Upper lobe of left lung (tissue), 6 donors: ENCODE measurements around the gene SNAI1. TPM values are rescaled to one million over a fixed set of nuclear protein-coding genes. Genes with fewer than 3 reads are reported as not detected.

Source experiments
- ATAC-seq, 2 donors: fragments of 200-7000 bp; cut with Tn5 transposase; one replicate each; pipeline ENCODE4 v1.9.1; 2022; ENCODE audit warnings: mild to moderate bottlenecking in 2 of 2, moderate library complexity in 2 of 2; ENCODE audit not compliant: low FRiP score in 2 of 2
- DNase-seq, 2 donors: peaks; one replicate each; pipeline ENCODE4 v3.0.0-alpha.2; 2019 to 2020
- H3K27ac ChIP-seq, 4 donors: fragments of 200-600 bp; sonication (generic); one replicate each; pipeline ENCODE4 v1.5.1; 2016 to 2019
- H3K27me3 ChIP-seq, 4 donors: fragments of 200-600 bp; sonication (generic); one replicate each; pipeline ENCODE4 v1.5.1; 2017 to 2019
- H3K36me3 ChIP-seq, 4 donors: fragments of 200-600 bp; sonication (generic); one replicate each; pipeline ENCODE4 v1.5.1; 2016 to 2019
- H3K4me1 ChIP-seq, 4 donors: fragments of 200-600 bp; sonication (generic); one replicate each; pipeline ENCODE4 v1.5.1; 2018 to 2019
- H3K4me3 ChIP-seq, 4 donors: fragments of 200-600 bp; sonication (generic); one replicate each; pipeline ENCODE4 v1.5.1; 2017 to 2019; ENCODE audit warnings: mild to moderate bottlenecking in 2 of 4, moderate library complexity in 1 of 4
- H3K9me3 ChIP-seq, 4 donors: fragments of 200-600 bp; sonication (generic); one replicate each; pipeline ENCODE4 v1.5.1; 2018 to 2019
- CTCF ChIP-seq, 6 experiments: fragments of 450-650 bp in 4 of 6; fragments of 200-600 bp in 2 of 6; sonication (generic) in 2 of 6; IDR thresholded peaks; one replicate each; pipeline ENCODE4 v1.5.1; 2016 to 2019; ENCODE audit warnings: antibody characterized with exemption in 6 of 6
- EP300 ChIP-seq, 4 donors: sonication (generic); formaldehyde crosslinking; IDR thresholded peaks; one replicate each; pipeline ENCODE4 v1.5.1; 2017; ENCODE audit warnings: antibody characterized with exemption in 4 of 4, control low read depth in 2 of 4
- POLR2A ChIP-seq, 4 donors: fragments of 450-650 bp; IDR thresholded peaks; one replicate each; pipeline ENCODE4 v1.5.1; 2016 to 2017; ENCODE audit warnings: antibody characterized with exemption in 4 of 4, mild to moderate bottlenecking in 2 of 4
- POLR2AphosphoS5 ChIP-seq, 2 donors: sonication (generic); formaldehyde crosslinking; IDR thresholded peaks; one replicate each; pipeline ENCODE4 v1.5.1; 2017; ENCODE audit warnings: antibody characterized with exemption in 2 of 2
- WGBS, 2 donors: methylation state at CpG; one replicate each; pipeline ENCODE4 v1.1.5; 2017 to 2018; 5-methylcytosine and 5-hydroxymethylcytosine counted together
- total RNA-seq, 6 donors: library from RNA; depleted of rRNA in 4 of 6; stranded (reverse); fragments of >200 nt in 4 of 6; gene quantifications; one replicate each; pipeline versions ENCODE4 v1.1.0 to v1.2.1, GENCODE V29; 2016 to 2021
- donor health status: DM: no; HTN: no; CAD: no; lungs with moderate emphysema.
- donor health status: DM: no; HTN: yes; CAD: no; lungs with severe emphysema.

Gene SNAI1
- total RNA-seq, 6 donors from 2014 or later = 3.9 to 11.0 (median 5.1) TPM

- peak in 1 of 2 donors; percentile 42 for ATAC-seq
- H3K9me3 ChIP-seq = no peaks in the 10 kb centered on the region
- 45 to 57% methylated on average over 3 of the region's 3 CpGs for WGBS, 2 donors
- TF ChIP-seq EP300 (IDR thresholded peaks at IDR 0.05) = no peak
- TF ChIP-seq CTCF (IDR thresholded peaks at IDR 0.05) = no peak
- no peak for TF ChIP-seq POLR2A (IDR thresholded peaks at IDR 0.05)
- TF ChIP-seq POLR2AphosphoS5 (IDR thresholded peaks at IDR 0.05) = no peak
- no peak overlapping the region for H3K4me3 ChIP-seq
- H3K27me3 ChIP-seq = no peaks in the 10 kb centered on the region
- DNase-seq = peak in 1 of 2 donors; percentile 39
- H3K36me3 ChIP-seq = no peaks in the 10 kb centered on the region
- peaks cover 0 to 5% (median 0%) of the 10 kb centered on the region in 4 donors for H3K4me1 ChIP-seq
- no peak overlapping the region for H3K27ac ChIP-seq
Measured at GRCh38 chr20:50020288-50020687, 37.5 kb downstream of the SNAI1 start.

DNA sequence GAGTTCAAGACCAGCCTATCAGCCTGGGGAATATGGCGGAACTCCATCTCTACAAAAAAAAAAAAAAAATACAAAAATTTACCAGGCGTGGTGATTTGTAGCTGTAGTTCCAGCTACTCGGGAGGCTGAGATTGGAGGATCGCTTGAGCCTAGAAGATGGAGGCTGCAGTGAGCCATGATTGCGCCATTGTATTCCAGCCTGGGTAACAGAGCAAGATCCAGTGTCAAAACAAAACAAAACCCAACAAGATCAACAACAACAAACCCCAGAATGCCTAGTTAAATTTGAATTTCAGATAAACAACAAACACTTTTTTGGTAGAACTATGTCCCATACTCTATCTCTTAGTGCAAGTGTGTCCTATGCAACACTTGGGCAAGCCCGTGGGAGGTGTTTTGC lies 39.9 kb downstream of the SNAI1 start:
- no peaks in the 10 kb centered on the region for H3K36me3 ChIP-seq
- 92 to 93% methylated on average over 6 of the region's 6 CpGs for WGBS, 2 donors
- H3K27ac ChIP-seq = no peak overlapping the region
- no peak for DNase-seq
- peaks cover 3 to 9% (median 7%) of the 10 kb centered on the region in 4 donors for H3K4me1 ChIP-seq
- ATAC-seq = no peak
- H3K9me3 ChIP-seq = no peaks in the 10 kb centered on the region
- H3K4me3 ChIP-seq = no peak overlapping the region
- TF ChIP-seq CTCF (IDR thresholded peaks at IDR 0.05) (no peak), POLR2A (IDR thresholded peaks at IDR 0.05) (no peak), POLR2AphosphoS5 (IDR thresholded peaks at IDR 0.05) (no peak), EP300 (IDR thresholded peaks at IDR 0.05) (no peak)
- H3K27me3 ChIP-seq = no peaks in the 10 kb centered on the region

DNA sequence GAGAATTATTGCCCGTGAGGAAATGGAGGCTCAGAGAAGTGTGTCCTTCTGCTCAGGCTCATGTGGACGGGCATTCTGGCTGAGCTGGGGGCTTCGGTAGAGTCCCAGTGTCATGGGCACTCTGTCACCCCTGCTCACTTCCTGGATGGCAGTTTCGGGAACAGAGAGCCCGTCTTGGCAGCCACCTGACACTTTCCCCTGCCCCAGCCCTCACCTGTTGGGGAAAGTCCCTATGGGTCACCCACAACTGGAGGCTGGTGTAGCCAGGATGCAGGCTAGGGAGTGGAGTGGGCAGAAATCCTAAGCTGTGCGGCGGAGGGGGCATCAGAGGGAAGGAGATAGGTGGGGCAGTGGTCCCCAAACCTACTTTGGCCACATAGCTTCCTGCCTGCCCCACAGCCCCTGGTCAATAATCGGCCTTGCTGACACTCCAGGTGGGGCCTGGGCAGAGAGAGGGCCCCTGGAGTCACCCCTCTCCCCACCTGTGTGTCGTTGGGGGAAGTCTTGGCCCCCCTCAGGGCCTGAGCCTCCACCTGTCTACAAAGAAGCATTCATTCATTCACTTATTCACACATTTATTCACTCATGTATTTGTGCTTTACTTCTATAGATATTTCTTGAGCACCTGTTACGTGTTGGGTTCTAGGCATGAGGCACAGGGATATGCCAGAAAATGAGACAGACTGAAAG lies 40.5 kb downstream of the SNAI1 start:
- WGBS, 2 donors = 75% methylated on average over 6 to 10 of the region's 10 CpGs

DNA sequence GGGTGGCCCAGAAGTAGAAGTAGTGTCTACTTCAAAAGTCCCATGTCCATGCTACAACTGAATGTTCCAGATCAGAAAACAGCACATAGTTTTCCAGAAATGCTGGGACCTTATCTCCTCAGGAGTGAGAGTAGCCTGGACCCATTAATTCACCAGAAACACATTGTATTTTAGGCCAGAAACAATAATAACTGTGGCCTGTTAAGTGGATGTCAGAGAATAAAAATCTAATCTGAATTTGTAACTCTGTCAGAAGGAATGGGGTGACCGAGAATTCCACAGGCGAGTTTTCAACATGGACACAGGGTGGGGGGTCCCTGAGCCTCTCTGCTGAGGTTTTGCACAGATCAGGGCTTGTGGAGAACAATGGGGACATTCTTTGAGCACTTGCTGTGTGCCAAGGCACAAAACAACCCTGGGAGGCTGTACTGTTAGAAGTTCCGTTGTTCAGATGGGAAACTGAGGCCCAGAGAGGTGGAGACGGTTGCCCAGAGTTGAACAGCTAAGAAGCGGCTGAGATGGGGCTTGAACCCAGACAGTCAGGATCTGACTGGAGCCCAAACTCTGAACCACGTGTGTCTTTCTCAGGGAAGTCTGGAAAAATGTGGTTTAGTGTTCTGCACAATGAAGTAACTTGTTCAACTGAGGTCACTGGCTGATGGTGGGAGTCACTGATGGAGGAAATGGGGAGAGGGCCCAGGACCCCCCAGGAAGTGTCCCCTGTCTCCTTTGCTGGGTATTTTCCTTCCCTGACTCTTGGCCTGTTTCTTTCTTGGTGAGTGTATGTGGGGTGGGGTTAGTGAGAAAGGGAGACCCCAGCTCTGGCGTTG lies 44.2 kb downstream of the SNAI1 start:
- WGBS, 2 donors = 72 to 94% methylated on average over 7 of the region's 7 CpGs
- no peak for DNase-seq
- Histone ChIP-seq H3K9me3 (no peaks in the 10 kb centered on the region), H3K4me1 (peaks cover 19 to 26% (median 24%) of the 10 kb centered on the region in 4 donors), H3K27ac (peak overlapping the region in 2 of 4 donors; percentile 40 to 66), H3K27me3 (no peaks in the 10 kb centered on the region), H3K4me3 (no peak overlapping the region), H3K36me3 (no peaks in the 10 kb centered on the region)
- TF ChIP-seq POLR2A (IDR thresholded peaks at IDR 0.05) (no peak), CTCF (IDR thresholded peaks at IDR 0.05) (no peak), EP300 (IDR thresholded peaks at IDR 0.05) (no peak), POLR2AphosphoS5 (IDR thresholded peaks at IDR 0.05) (no peak)
- no peak for ATAC-seq

More for the DNA sequence above, 40.5 kb downstream of the SNAI1 start:
- Histone ChIP-seq H3K9me3 (no peaks in the 10 kb centered on the region), H3K4me3 (no peak overlapping the region), H3K27me3 (no peaks in the 10 kb centered on the region), H3K36me3 (no peaks in the 10 kb centered on the region), H3K4me1 (peaks cover 4 to 13% (median 11%) of the 10 kb centered on the region in 4 donors), H3K27ac (no peak overlapping the region)
- DNase-seq (no peak), ATAC-seq (no peak)
- TF ChIP-seq POLR2A (IDR thresholded peaks at IDR 0.05) (no peak), CTCF (IDR thresholded peaks at IDR 0.05) (no peak), EP300 (IDR thresholded peaks at IDR 0.05) (no peak), POLR2AphosphoS5 (IDR thresholded peaks at IDR 0.05) (no peak)
